ENCODE measurements around the gene CDRT15. TPM values are rescaled to one million over a fixed set of nuclear protein-coding genes. Genes with fewer than 3 reads are reported as not detected.

Gene CDRT15
- total RNA-seq, 8 experiments from 2014 or later, result 0.52 to 1.4 (median 0.76) TPM; not detected in 5

- H3K4me1 ChIP-seq (replicated peaks in 1 of 2), result peaks cover 6 to 7% of the 10 kb centered on the region in 2 donors
- no peak overlapping the region for H3K27ac ChIP-seq
- in situ Hi-C loops (cut with MboI; ENCODE audit: low pct_unique_long_range_greater_than_20kb in 2 of 9, low sequenced_read_pairs in 9 of 9, unreplicated experiment in 9 of 9), result no loop called here
- no peak overlapping the region for H3K4me3 ChIP-seq
- no peak for ATAC-seq (replicated peaks in 6 of 8)
- 83 to 100% (median 95%) methylated on average over 1 to 9 of the region's 10 CpGs; no CpG with 5 or more reads in 5 of the 10 experiments for WGBS, 10 experiments
Measured at GRCh38 chr17:14205380-14205779, 31.3 kb downstream of the CDRT15 start.

GRCh38 chr17:14204546-14204945 is 32.1 kb downstream of the CDRT15 start:
- peaks cover 6 to 7% of the 10 kb centered on the region in 2 donors for H3K4me1 ChIP-seq (replicated peaks in 1 of 2)
- no peak overlapping the region for H3K4me3 ChIP-seq
- WGBS, 10 experiments, result 60 to 100% (median 95%) methylated on average over 1 to 2 of the region's 2 CpGs; no CpG with 5 or more reads in 5 of the 10 experiments
- in situ Hi-C loops (cut with MboI; ENCODE audit: low pct_unique_long_range_greater_than_20kb in 2 of 9, low sequenced_read_pairs in 9 of 9, unreplicated experiment in 9 of 9), result no loop called here
- H3K27ac ChIP-seq, result no peak overlapping the region
- no peak for ATAC-seq (replicated peaks in 6 of 8)

GRCh38 chr17:14204084-14204483 is 32.6 kb downstream of the CDRT15 start:
- H3K27ac ChIP-seq, result no peak overlapping the region
- ATAC-seq (replicated peaks in 6 of 8), result no peak
- WGBS, 10 experiments, result 33 to 80% (median 80%) methylated on average over 1 to 5 of the region's 5 CpGs; no CpG with 5 or more reads in 5 of the 10 experiments
- H3K4me1 ChIP-seq (replicated peaks in 1 of 2), result peaks cover 6% of the 10 kb centered on the region in 2 donors
- in situ Hi-C loops (cut with MboI; ENCODE audit: low pct_unique_long_range_greater_than_20kb in 2 of 9, low sequenced_read_pairs in 9 of 9, unreplicated experiment in 9 of 9), result no loop called here
- no peak overlapping the region for H3K4me3 ChIP-seq

- Histone ChIP-seq H3K27ac (no peak overlapping the region), H3K4me3 (no peak overlapping the region), H3K4me1 (replicated peaks in 1 of 2) (peaks cover 5 to 6% of the 10 kb centered on the region in 2 donors)
- in situ Hi-C loops (cut with MboI; ENCODE audit: low pct_unique_long_range_greater_than_20kb in 2 of 9, low sequenced_read_pairs in 9 of 9, unreplicated experiment in 9 of 9), result no loop called here
- peak; percentile 41 to 78 (median 60) for ATAC-seq (replicated peaks in 6 of 8)
- WGBS, 10 experiments, result 42 to 100% (median 75%) methylated on average over 2 to 3 of the region's 3 CpGs; no CpG with 5 or more reads in 2 of the 10 experiments
Measured at GRCh38 chr17:14203388-14203787, 33.3 kb downstream of the CDRT15 start.

DNA sequence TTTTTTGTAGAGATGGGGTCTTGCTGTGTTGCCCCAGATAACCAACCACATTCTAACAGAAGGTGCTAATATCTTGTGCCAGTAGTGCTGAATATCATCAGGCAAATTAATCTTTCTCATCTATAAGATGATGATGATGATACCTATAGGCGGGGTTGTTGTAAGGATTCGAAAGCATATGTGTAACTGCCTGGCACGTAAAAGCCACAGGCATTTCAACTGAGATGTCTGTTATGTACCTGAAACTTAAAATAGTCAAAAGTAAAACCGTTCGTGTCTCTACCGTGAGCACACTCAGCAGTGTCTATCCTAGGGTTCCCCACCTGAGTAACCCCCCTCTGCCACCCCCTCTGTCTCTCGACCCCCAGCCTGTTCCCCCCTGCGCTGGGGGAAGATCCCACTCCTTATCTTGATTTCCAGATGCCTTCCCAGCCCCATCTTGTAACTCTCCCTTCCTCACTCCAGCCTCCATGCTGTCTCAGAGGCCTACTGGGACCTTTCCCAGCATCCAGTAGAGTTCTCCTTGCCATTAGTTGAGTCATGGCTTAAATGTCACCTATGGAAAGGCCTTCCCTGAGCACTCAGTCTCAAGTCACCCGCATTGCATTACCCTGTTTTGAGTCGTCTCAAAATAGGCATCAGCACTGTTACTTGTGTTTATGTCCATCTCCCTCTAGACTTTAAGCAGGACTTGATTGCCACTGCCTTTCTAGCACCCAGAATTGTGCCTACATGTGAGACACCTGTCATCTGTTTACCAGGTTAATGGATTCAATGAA is 34.1 kb downstream of the CDRT15 start:
- ATAC-seq (replicated peaks in 6 of 8), result no peak
- in situ Hi-C loops (cut with MboI; ENCODE audit: low pct_unique_long_range_greater_than_20kb in 2 of 9, low sequenced_read_pairs in 9 of 9, unreplicated experiment in 9 of 9), result no loop called here
- Histone ChIP-seq H3K4me1 (replicated peaks in 1 of 2) (peaks cover 5 to 9% of the 10 kb centered on the region in 2 donors), H3K27ac (no peak overlapping the region), H3K4me3 (no peak overlapping the region)
- WGBS, 10 experiments, result 90 to 100% (median 100%) methylated on average over 1 to 6 of the region's 10 CpGs; no CpG with 5 or more reads in 2 of the 10 experiments

DNA sequence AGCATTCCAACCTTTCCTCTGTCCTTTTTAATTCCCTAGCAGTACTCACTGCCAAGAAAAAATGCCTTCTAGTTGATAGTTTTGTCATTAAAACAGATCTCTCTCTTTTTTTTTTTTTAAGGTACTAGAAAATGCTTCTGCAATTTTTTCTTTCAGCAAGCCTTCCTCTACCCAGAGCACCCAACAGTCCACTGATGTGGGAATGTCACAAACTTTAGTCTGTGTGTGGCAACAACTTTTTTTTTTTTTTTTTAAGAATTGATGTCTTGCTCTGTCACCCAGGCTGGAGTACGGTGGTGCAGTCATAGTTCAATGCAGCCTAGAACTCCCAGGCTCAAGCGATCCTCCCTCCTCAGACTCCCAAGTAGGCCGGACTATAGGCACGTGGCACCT is 34.7 kb downstream of the CDRT15 start:
- ATAC-seq (replicated peaks in 6 of 8), result no peak
- in situ Hi-C loops (cut with MboI; ENCODE audit: low pct_unique_long_range_greater_than_20kb in 2 of 9, low sequenced_read_pairs in 9 of 9, unreplicated experiment in 9 of 9), result no loop called here
- peaks cover 5 to 9% of the 10 kb centered on the region in 2 donors for H3K4me1 ChIP-seq (replicated peaks in 1 of 2)
- no peak overlapping the region for H3K27ac ChIP-seq
- 83 to 100% (median 97%) methylated on average over 1 to 4 of the region's 4 CpGs; no CpG with 5 or more reads in 5 of the 10 experiments for WGBS, 10 experiments
- no peak overlapping the region for H3K4me3 ChIP-seq

DNA sequence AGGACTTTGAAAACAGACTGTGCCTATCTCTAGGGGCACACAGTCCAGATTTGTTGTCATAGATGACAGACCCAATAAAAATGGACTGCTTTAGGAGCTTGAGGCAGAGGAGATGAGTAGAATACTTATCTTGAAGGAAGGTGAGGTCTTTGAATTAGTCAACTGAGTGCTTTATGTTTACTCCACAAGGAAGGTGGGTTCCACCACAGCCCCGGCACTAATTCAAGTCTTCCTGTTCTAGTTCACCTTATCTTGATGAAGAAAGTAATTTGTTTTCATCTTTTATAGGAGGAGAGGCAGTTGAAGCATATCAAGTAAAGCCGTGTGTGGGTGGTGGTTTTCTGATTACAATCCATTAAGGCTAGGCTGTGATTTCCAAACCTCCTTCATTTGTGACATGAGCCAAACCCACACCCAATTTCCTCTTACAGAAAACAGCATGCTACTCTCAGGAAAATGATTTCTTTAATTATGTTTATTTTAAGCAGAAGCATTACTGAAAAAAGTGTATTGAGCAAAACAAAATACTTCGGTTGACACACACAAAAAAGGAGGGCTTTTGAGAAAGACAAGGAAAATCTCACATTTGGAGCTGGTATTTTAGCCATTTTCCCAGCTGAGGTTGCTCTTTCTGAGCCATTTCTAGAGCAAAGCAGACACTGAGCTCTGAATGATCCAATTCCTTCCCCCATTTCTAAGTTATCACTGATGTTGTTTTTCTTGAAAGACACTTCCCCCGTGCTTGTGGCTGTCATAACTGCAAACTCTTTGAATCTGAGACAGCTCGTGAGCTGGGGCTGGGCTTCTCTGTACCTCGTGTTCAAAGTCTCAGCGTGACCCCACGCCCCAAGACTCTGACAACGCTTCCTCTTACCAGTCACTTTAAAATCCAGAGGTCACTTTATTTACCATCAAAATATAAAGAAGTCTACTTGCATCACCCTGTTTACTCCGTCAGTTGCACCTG is 35.4 kb downstream of the CDRT15 start:
- Histone ChIP-seq H3K4me1 (replicated peaks in 1 of 2) (peaks cover 5 to 9% of the 10 kb centered on the region in 2 donors), H3K27ac (no peak overlapping the region), H3K4me3 (no peak overlapping the region)
- in situ Hi-C loops (cut with MboI; ENCODE audit: low pct_unique_long_range_greater_than_20kb in 2 of 9, low sequenced_read_pairs in 9 of 9, unreplicated experiment in 9 of 9), result no loop called here
- ATAC-seq (replicated peaks in 6 of 8), result peak in 1 of 8 experiments; percentile 54
- 51 to 100% (median 83%) methylated on average over 2 to 10 of the region's 10 CpGs for WGBS, 10 experiments

DNA sequence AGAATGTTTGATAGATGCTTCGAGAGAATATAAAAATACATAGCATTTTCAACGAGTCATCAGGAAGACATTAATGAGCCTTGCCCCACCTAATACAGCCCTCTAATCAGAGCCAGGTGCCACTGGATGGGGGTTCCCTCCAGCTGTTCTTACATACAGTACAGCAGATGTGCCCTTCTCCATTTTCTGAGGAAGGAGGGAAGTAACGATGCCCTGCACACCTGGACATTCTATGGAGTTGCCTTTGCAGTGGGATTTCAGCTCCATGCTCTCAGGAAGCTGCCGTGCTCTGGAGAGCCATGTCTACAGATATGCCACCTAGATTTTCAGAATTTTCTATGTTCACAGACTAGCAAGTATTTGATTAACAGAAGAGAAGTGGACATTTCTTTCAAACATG is 36.3 kb downstream of the CDRT15 start:
- WGBS, 10 experiments, result 80 to 100% (median 100%) methylated on average over 1 to 2 of the region's 4 CpGs; no CpG with 5 or more reads in 4 of the 10 experiments
- in situ Hi-C loops (cut with MboI; ENCODE audit: low pct_unique_long_range_greater_than_20kb in 2 of 9, low sequenced_read_pairs in 9 of 9, unreplicated experiment in 9 of 9), result no loop called here
- H3K27ac ChIP-seq, result no peak overlapping the region
- no peak for ATAC-seq (replicated peaks in 6 of 8)
- H3K4me3 ChIP-seq, result no peak overlapping the region
- peaks cover 5 to 9% of the 10 kb centered on the region in 2 donors for H3K4me1 ChIP-seq (replicated peaks in 1 of 2)

- WGBS, 10 experiments, result 80 to 100% (median 97%) methylated on average over 1 to 5 of the region's 5 CpGs; no CpG with 5 or more reads in 4 of the 10 experiments
- no peak for ATAC-seq (replicated peaks in 6 of 8)
- H3K4me1 ChIP-seq (replicated peaks in 1 of 2), result peaks cover 5 to 9% of the 10 kb centered on the region in 2 donors
- in situ Hi-C loops (cut with MboI; ENCODE audit: low pct_unique_long_range_greater_than_20kb in 2 of 9, low sequenced_read_pairs in 9 of 9, unreplicated experiment in 9 of 9), result no loop called here
- H3K4me3 ChIP-seq, result no peak overlapping the region
- no peak overlapping the region for H3K27ac ChIP-seq
Measured at GRCh38 chr17:14199601-14200000, 37.1 kb downstream of the CDRT15 start.

- in situ Hi-C loops (cut with MboI; ENCODE audit: low pct_unique_long_range_greater_than_20kb in 2 of 9, low sequenced_read_pairs in 9 of 9, unreplicated experiment in 9 of 9), result no loop called here
- WGBS, 10 experiments, result 64 to 100% (median 90%) methylated on average over 1 to 4 of the region's 4 CpGs
- ATAC-seq (replicated peaks in 6 of 8), result no peak
Measured at GRCh38 chr17:14198575-14198974, 38.1 kb downstream of the CDRT15 start.

GRCh38 chr17:14198013-14198412 is 38.6 kb downstream of the CDRT15 start:
- ATAC-seq (replicated peaks in 6 of 8), result peak in 5 of 8 experiments; percentile 42 to 73 (median 52)
- H3K4me1 ChIP-seq (replicated peaks in 1 of 2), result peaks cover 0 to 3% of the 10 kb centered on the region in 2 donors
- WGBS, 10 experiments, result 37 to 100% (median 100%) methylated on average over 1 to 4 of the region's 6 CpGs; no CpG with 5 or more reads in 3 of the 10 experiments
- in situ Hi-C loops (cut with MboI; ENCODE audit: low pct_unique_long_range_greater_than_20kb in 2 of 9, low sequenced_read_pairs in 9 of 9, unreplicated experiment in 9 of 9), result no loop called here
- H3K27ac ChIP-seq, result no peak overlapping the region
- H3K4me3 ChIP-seq, result no peak overlapping the region

More at GRCh38 chr17:14198575-14198974, 38.1 kb downstream of the CDRT15 start:
- Histone ChIP-seq H3K27ac (no peak overlapping the region), H3K4me3 (no peak overlapping the region), H3K4me1 (replicated peaks in 1 of 2) (peaks cover 4 to 7% of the 10 kb centered on the region in 2 donors)

DNA sequence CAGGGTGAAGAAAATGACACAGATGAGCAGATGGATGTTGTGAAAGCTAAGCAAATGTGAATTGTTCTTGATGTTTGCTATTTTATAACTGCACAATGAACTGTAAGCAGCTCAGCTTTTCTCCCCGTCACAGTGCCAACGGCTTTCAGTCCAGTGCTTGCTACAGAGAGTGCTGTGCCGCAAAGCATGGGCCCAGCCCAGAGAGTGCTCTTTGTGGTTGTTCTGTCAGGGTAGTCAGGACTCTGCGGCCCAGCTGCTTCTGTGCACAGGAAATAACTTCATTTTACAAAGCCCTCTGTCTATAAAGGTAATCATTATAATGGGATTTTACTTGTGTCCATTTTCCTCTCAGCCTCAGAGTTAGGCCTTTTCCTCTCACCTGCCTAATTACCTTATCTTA is 39.1 kb downstream of the CDRT15 start:
- H3K4me1 ChIP-seq (replicated peaks in 1 of 2), result peaks cover 0 to 3% of the 10 kb centered on the region in 2 donors
- in situ Hi-C loops (cut with MboI; ENCODE audit: low pct_unique_long_range_greater_than_20kb in 2 of 9, low sequenced_read_pairs in 9 of 9, unreplicated experiment in 9 of 9), result no loop called here
- H3K27ac ChIP-seq, result no peak overlapping the region
- WGBS, 10 experiments, result 80 to 100% (median 97%) methylated on average over 1 to 3 of the region's 4 CpGs; no CpG with 5 or more reads in 4 of the 10 experiments
- H3K4me3 ChIP-seq, result no peak overlapping the region
- no peak for ATAC-seq (replicated peaks in 6 of 8)

GRCh38 chr17:14197057-14197456 is 39.6 kb downstream of the CDRT15 start:
- ATAC-seq (replicated peaks in 6 of 8), result no peak
- Histone ChIP-seq H3K27ac (no peak overlapping the region), H3K4me3 (no peak overlapping the region), H3K4me1 (replicated peaks in 1 of 2) (peaks cover 0 to 3% of the 10 kb centered on the region in 2 donors)
- in situ Hi-C loops (cut with MboI; ENCODE audit: low pct_unique_long_range_greater_than_20kb in 2 of 9, low sequenced_read_pairs in 9 of 9, unreplicated experiment in 9 of 9), result no loop called here
- WGBS, 10 experiments, result 80 to 100% (median 92%) methylated on average over 1 to 2 of the region's 2 CpGs; no CpG with 5 or more reads in 6 of the 10 experiments

All from motor neuron (in vitro differentiated cells).